BE2C (cell line): Measurements from ENCODE around the gene PHLDB3.

ENCODE experiments used
- DNase-seq: peaks from one replicate; pipeline ENCODE4 v3.0.0-alpha.2; 2020
- H3K27me3 ChIP-seq: fragments of 250-450 bp; sonication (Bioruptor Pico); 2 replicates; pipeline ENCODE4 v1.5.1; 2020; ENCODE audit warnings: mild to moderate bottlenecking
- H3K36me3 ChIP-seq: fragments of 250-450 bp; sonication (Bioruptor Pico); 2 replicates; pipeline ENCODE4 v1.5.1; 2020; ENCODE audit warnings: mild to moderate bottlenecking
- H3K4me1 ChIP-seq: fragments of 250-450 bp; sonication (Bioruptor Pico); 2 replicates; pipeline ENCODE4 v1.5.1; 2020
- H3K4me3 ChIP-seq: 2 replicates; pipeline ENCODE4 v1.5.1; 2011; ENCODE audit warnings: low read depth, low read length
- H3K9me3 ChIP-seq: fragments of 250-450 bp; sonication (Bioruptor Pico); 2 replicates; pipeline ENCODE4 v1.5.1; 2020
- TF ChIP-seq, protein P1 (sequence below): IDR thresholded peaks from 2 replicates; pipeline ENCODE4 v1.5.1; 2012; ENCODE audit warnings: mild to moderate bottlenecking, low read depth, low read length

Gene PHLDB3

GRCh38 chr19:43464134-43464775, 40.3 kb downstream of the PHLDB3 start:
- Histone ChIP-seq H3K4me1 (no peaks in the 10 kb centered on the region), H3K36me3 (no peaks in the 10 kb centered on the region), H3K4me3 (peak overlapping the region; percentile 57), H3K27me3 (no peaks in the 10 kb centered on the region; the same call in 1 of the 2 replicates), H3K9me3 (no peaks in the 10 kb centered on the region)
- TF ChIP-seq, protein P1, sequence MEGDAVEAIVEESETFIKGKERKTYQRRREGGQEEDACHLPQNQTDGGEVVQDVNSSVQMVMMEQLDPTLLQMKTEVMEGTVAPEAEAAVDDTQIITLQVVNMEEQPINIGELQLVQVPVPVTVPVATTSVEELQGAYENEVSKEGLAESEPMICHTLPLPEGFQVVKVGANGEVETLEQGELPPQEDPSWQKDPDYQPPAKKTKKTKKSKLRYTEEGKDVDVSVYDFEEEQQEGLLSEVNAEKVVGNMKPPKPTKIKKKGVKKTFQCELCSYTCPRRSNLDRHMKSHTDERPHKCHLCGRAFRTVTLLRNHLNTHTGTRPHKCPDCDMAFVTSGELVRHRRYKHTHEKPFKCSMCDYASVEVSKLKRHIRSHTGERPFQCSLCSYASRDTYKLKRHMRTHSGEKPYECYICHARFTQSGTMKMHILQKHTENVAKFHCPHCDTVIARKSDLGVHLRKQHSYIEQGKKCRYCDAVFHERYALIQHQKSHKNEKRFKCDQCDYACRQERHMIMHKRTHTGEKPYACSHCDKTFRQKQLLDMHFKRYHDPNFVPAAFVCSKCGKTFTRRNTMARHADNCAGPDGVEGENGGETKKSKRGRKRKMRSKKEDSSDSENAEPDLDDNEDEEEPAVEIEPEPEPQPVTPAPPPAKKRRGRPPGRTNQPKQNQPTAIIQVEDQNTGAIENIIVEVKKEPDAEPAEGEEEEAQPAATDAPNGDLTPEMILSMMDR = no peak
- DNase-seq = peak; percentile 70

DNA sequence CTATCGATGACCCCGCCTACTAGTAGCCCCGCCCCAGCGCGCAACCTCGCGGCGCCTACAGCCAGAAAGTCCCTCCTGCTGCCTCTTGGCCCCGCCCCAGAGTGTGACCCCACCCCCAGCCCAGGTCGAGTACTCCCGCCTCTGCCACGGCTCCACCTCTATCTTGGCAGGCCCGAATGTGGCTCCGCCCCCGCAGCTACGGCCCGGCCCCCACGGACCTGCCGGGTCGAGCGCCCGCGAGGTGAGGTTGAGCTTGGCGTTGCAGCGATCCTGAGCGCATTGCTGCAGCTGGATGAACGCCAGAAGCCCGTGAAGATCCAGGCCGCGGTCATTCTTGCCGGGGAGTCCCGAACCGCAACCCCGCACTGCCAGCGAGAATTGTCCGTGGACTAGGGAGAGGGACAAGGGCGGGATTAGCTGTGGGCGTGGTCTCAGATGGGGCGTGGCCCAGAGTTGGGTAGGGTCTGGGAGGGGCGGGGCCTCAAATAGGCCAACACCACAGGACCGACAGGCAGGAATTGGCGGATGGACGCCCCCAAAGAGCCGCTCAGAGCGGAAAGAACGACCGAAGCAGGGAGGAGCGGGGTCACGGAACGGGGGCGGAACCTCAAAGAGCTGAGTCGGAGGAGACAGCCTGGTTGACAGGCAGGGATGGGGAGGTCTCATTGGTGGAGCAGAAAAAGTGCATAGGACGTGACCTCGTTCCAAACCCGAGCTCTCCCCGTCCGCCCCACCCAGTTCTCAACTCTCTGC, 41.0 kb downstream of the PHLDB3 start:
- Histone ChIP-seq H3K4me1 (no peaks in the 10 kb centered on the region), H3K27me3 (no peaks in the 10 kb centered on the region; the same call in 1 of the 2 replicates), H3K9me3 (no peaks in the 10 kb centered on the region), H3K4me3 (peak overlapping the region; percentile 57), H3K36me3 (no peaks in the 10 kb centered on the region)
- TF ChIP-seq, protein P1 = no peak
- peak; percentile 98 for DNase-seq

DNA sequence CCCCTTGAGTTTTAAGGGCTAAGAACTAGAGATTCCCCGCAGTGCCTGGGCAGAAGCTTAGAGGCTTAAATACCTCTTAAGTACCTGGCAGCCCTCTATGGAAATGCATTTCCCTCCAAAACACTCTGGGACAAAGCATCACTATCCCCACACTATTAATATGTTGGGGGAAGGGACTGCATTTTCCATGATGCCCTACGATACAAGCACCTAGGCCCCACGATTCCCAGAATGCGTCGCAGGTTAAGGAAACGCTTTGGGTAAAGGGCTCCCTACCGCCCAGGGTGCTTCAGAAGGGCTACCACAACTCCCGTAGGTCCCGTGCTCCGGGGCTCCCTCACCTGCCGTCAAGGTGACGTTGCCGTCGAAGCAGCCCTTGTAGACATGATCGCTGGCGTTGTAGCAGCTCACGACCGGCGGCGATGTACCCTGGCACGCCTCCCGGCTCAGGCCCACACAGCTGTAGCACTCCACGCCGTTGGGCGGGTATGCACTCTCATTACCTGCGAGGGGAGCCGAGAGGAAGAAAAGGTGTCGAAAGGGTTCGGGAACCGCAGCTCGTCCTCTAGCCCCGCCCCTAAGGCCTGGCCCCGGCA, 41.7 kb downstream of the PHLDB3 start:
- TF ChIP-seq, protein P1 = no peak
- Histone ChIP-seq H3K4me1 (no peaks in the 10 kb centered on the region), H3K36me3 (no peaks in the 10 kb centered on the region), H3K4me3 (peak overlapping the region; percentile 33), H3K27me3 (no peaks in the 10 kb centered on the region; the same call in 1 of the 2 replicates), H3K9me3 (no peaks in the 10 kb centered on the region)
- DNase-seq = no peak

GRCh38 chr19:43462383-43462782, 42.2 kb downstream of the PHLDB3 start:
- DNase-seq = no peak
- Histone ChIP-seq H3K9me3 (no peaks in the 10 kb centered on the region), H3K4me3 (no peak overlapping the region), H3K27me3 (no peaks in the 10 kb centered on the region; the same call in 1 of the 2 replicates), H3K36me3 (no peaks in the 10 kb centered on the region), H3K4me1 (no peaks in the 10 kb centered on the region)
- TF ChIP-seq, protein P1 = no peak

GRCh38 chr19:43461303-43461702, 43.2 kb downstream of the PHLDB3 start:
- H3K4me1 ChIP-seq = no peaks in the 10 kb centered on the region
- TF ChIP-seq, protein P1 = no peak
- DNase-seq = no peak
- no peaks in the 10 kb centered on the region for H3K9me3 ChIP-seq
- no peak overlapping the region for H3K4me3 ChIP-seq
- no peaks in the 10 kb centered on the region; the same call in 1 of the 2 replicates for H3K27me3 ChIP-seq
- H3K36me3 ChIP-seq = no peaks in the 10 kb centered on the region
